ENCODE data around the gene CLK4.
"Not testable (repeated sequence)": the region's sequence is repeated elsewhere in the genome, so short reads cannot be mapped to it uniquely, and the experiment has no call there.

Gene CLK4

GRCh38 chr5:178587763-178588611 lies 38.9 kb downstream of the CLK4 start:
- DNase-seq (ENCODE audit: low spot score): no peak

- no peak for DNase-seq (ENCODE audit: low spot score)
Observed at GRCh38 chr5:178586396-178586795, 40.5 kb downstream of the CLK4 start.

- not testable (repeated sequence) for DNase-seq (ENCODE audit: low spot score)
Observed at GRCh38 chr5:178585421-178585820, 41.4 kb downstream of the CLK4 start.

GRCh38 chr5:178583279-178583678 lies 43.6 kb downstream of the CLK4 start:
- no peak for DNase-seq (ENCODE audit: low spot score)

- no peak for DNase-seq (ENCODE audit: low spot score)
Observed at GRCh38 chr5:178582291-178582690, 44.6 kb downstream of the CLK4 start.

- DNase-seq (ENCODE audit: low spot score): no peak
Observed at GRCh38 chr5:178581621-178582020, 45.2 kb downstream of the CLK4 start.

GRCh38 chr5:178580271-178580955 lies 46.4 kb downstream of the CLK4 start:
- no peak for DNase-seq (ENCODE audit: low spot score)

- DNase-seq (ENCODE audit: low spot score): no peak
Observed at GRCh38 chr5:178577944-178578343, 48.9 kb downstream of the CLK4 start.

- no peak for DNase-seq (ENCODE audit: low spot score)
Observed at GRCh38 chr5:178577376-178577839, 49.4 kb downstream of the CLK4 start.

- no peak for DNase-seq (ENCODE audit: low spot score)
Observed at GRCh38 chr5:178576591-178577351, 50.1 kb downstream of the CLK4 start.

GRCh38 chr5:178573216-178573615 lies 53.6 kb downstream of the CLK4 start:
- no peak for DNase-seq (ENCODE audit: low spot score)

GRCh38 chr5:178572617-178573016 lies 54.2 kb downstream of the CLK4 start:
- DNase-seq (ENCODE audit: low spot score): no peak

GRCh38 chr5:178569485-178569884 lies 57.4 kb downstream of the CLK4 start:
- no peak for DNase-seq (ENCODE audit: low spot score)

GRCh38 chr5:178564811-178565550 lies 61.9 kb downstream of the CLK4 start:
- no peak for DNase-seq (ENCODE audit: low spot score)

GRCh38 chr5:178564397-178564796 lies 62.5 kb downstream of the CLK4 start:
- no peak for DNase-seq (ENCODE audit: low spot score)

- no peak for DNase-seq (ENCODE audit: low spot score)
Observed at GRCh38 chr5:178563621-178564020, 63.2 kb downstream of the CLK4 start.

GRCh38 chr5:178561746-178562264 lies 65.0 kb downstream of the CLK4 start:
- DNase-seq (ENCODE audit: low spot score): no peak

GRCh38 chr5:178560911-178561310 lies 65.9 kb downstream of the CLK4 start:
- no peak for DNase-seq (ENCODE audit: low spot score)

- DNase-seq (ENCODE audit: low spot score): no peak
Observed at GRCh38 chr5:178557416-178557815, 69.4 kb downstream of the CLK4 start.

GRCh38 chr5:178555771-178556211 lies 71.1 kb downstream of the CLK4 start:
- DNase-seq (ENCODE audit: low spot score): no peak

GRCh38 chr5:178555005-178555404 lies 71.8 kb downstream of the CLK4 start:
- DNase-seq (ENCODE audit: low spot score): no peak

- no peak for DNase-seq (ENCODE audit: low spot score)
Observed at GRCh38 chr5:178554311-178554710, 72.5 kb downstream of the CLK4 start.

Measured in CD4-positive, alpha-beta T cell treated with Interleukin-15 for 4 hours (primary cell).